ENCODE results near the gene SLC35F4. TPM values are rescaled to one million over a fixed set of nuclear protein-coding genes. Genes with fewer than 3 reads are reported as not detected.

SLC35F4 gene
- total and polyA plus RNA-seq, 2 of the 4 experiments (the other 2 are of a cell fraction): not detected

- H2AK5ac ChIP-seq (ENCODE audit: low read depth, low read length): no peak overlapping the region
- dilution Hi-C loops (cut with HindIII; ENCODE audit: low sequenced_read_pairs, unreplicated experiment) (no loop called here), in situ Hi-C loops (cut with MboI; ENCODE audit: low sequenced_read_pairs) (no loop called here), intact Hi-C loops (cut with micrococcal nuclease) (no loop called here)
- H2AFZ ChIP-seq (replicated peaks; ENCODE audit: low read length, poor library complexity): no peak overlapping the region
- H3K9ac ChIP-seq (ENCODE audit: low read depth, low read length): no peak overlapping the region
- TF ChIP-seq SMC3 (IDR thresholded peaks at IDR 0.05; ENCODE audit: low read depth, low read length) (no peak), USF2 (IDR thresholded peaks at IDR 0.05; ENCODE audit: low read depth, low read length) (no peak), MAZ (IDR thresholded peaks at IDR 0.05; ENCODE audit: borderline replicate concordance, low read depth, low read length) (no peak), POLR2A (IDR thresholded peaks at IDR 0.05; ENCODE audit: low read depth, low read length) (no peak), RAD21 (IDR thresholded peaks at IDR 0.05; ENCODE audit: low read length) (no peak), RFX5 (IDR thresholded peaks at IDR 0.05; ENCODE audit: low read depth, low read length) (no peak), CEBPB (IDR thresholded peaks at IDR 0.05; ENCODE audit: low read depth, low read length) (no peak), CHD1 (IDR thresholded peaks at IDR 0.05; ENCODE audit: low read depth, low read length) (no peak), MAFK (IDR thresholded peaks at IDR 0.05; ENCODE audit: low read depth, low read length) (no peak), NFE2L2 (IDR thresholded peaks at IDR 0.05; ENCODE audit: low read depth, low read length) (no peak), BHLHE40 (IDR thresholded peaks at IDR 0.05; ENCODE audit: low read depth, low read length) (no peak), FOS (IDR thresholded peaks at IDR 0.05; ENCODE audit: low read depth, low read length) (no peak), ELK1 (IDR thresholded peaks at IDR 0.05; ENCODE audit: borderline replicate concordance, low read depth, low read length) (no peak), RCOR1 (IDR thresholded peaks at IDR 0.05; ENCODE audit: insufficient replicate concordance, low read length) (no peak)
- H3K79me1 ChIP-seq (ENCODE audit: low read depth in 1 of 2, low read length in 2 of 2): no peaks in the 10 kb centered on the region
- H3K56ac ChIP-seq (ENCODE audit: extremely low read depth, insufficient read depth, low read length): no peak overlapping the region
- BruUV-seq (replicated peaks): no TSS peak
- no CpG with 5 or more reads among the region's 3 CpGs for WGBS, 2 experiments (ENCODE audit: extremely low coverage in 2 of 2, insufficient read length in 1 of 2)
- H3K4me2 ChIP-seq (ENCODE audit: low read depth, low read length): no peak overlapping the region
- ATAC-seq (ENCODE audit: low read depth): no peak
- no peak overlapping the region for H4K8ac ChIP-seq (ENCODE audit: low read depth in 2 of 2, low read length in 2 of 2)
- no peak overlapping the region for H3K4me3 ChIP-seq (ENCODE audit: insufficient read depth, low read depth, low read length)
- H3K4ac ChIP-seq (ENCODE audit: low read depth, low read length): no peak overlapping the region
- CTCF ChIA-PET: no interaction called here
- POLR2A ChIA-PET (ENCODE audit: unreplicated experiment): no interaction called here
- no peak overlapping the region for H4K91ac ChIP-seq (ENCODE audit: insufficient read depth, low read depth, low read length)
- DNase-seq: no peak
- no peaks in the 10 kb centered on the region for H3K36me3 ChIP-seq (ENCODE audit: control insufficient read depth, insufficient read depth, low read length)
- H4K5ac ChIP-seq (ENCODE audit: low read depth, low read length): no peak overlapping the region
- H2AK9ac ChIP-seq (replicated peaks; ENCODE audit: low read depth, low read length, poor library complexity): no peak overlapping the region
- H3K9me3 ChIP-seq (ENCODE audit: control insufficient read depth, insufficient read depth, low read length): peaks cover 5% of the 10 kb centered on the region; the same call in 1 of the 2 replicates
- no peaks in the 10 kb centered on the region for H3K9me1 ChIP-seq (ENCODE audit: insufficient read depth, low read length)
- H2BK120ac ChIP-seq (ENCODE audit: low read depth, low read length): no peak overlapping the region
- no peak overlapping the region for H3K27ac ChIP-seq (ENCODE audit: insufficient read depth, low read length)
- no peak overlapping the region for H3K18ac ChIP-seq (ENCODE audit: low read depth, low read length)
- H4K20me1 ChIP-seq (ENCODE audit: insufficient read depth, low read length): no peaks in the 10 kb centered on the region
- H2BK20ac ChIP-seq (ENCODE audit: low read depth, low read length): no peak overlapping the region
- H3K14ac ChIP-seq (replicated peaks; ENCODE audit: low read depth, low read length): no peak overlapping the region
- H2BK15ac ChIP-seq (ENCODE audit: low read depth, low read length): no peak overlapping the region
- H3K23ac ChIP-seq (ENCODE audit: low read depth, low read length): no peak overlapping the region
- no peak overlapping the region for H2BK5ac ChIP-seq (ENCODE audit: low read depth, low read length, poor library complexity, severe bottlenecking)
- H3K27me3 ChIP-seq (ENCODE audit: control insufficient read depth, insufficient read depth, low read length): no peaks in the 10 kb centered on the region
- no peaks in the 10 kb centered on the region for H3K4me1 ChIP-seq (ENCODE audit: control insufficient read depth, insufficient read depth, low read length)
Measured at GRCh38 chr14:57749267-57749666, 116.6 kb downstream of the SLC35F4 start.
